GM23338 (cell line): ENCODE data around the gene CPNE4. TPM values are rescaled to one million over a fixed set of nuclear protein-coding genes. Genes with fewer than 3 reads are reported as not detected.
A peak's percentile ranks its signal among the peaks of the same experiment; 100 is the strongest.

ENCODE experiments used
- ATAC-seq: fragments of 200-7000 bp; cut with Tn5 transposase; 3 replicates; pipeline ENCODE4 v1.9.1; 2020
- DNase-seq: peaks from one replicate; pipeline ENCODE4 v3.0.0-alpha.2; 2015; ENCODE audit warnings: low spot score
- H2AFZ ChIP-seq: fragments of 200-600 bp; sonication (generic); 2 replicates; pipeline ENCODE4 v1.8.0; 2016; ENCODE audit warnings: antibody characterized with exemption, mild to moderate bottlenecking, moderate library complexity
- H3F3A ChIP-seq: fragments of 200-600 bp; sonication (generic); replicated peaks from 2 replicates; pipeline ENCODE4 v1.8.0; 2017; ENCODE audit warnings: antibody characterized with exemption, mixed run types, low read depth
- H3K27ac ChIP-seq: fragments of 200-600 bp; sonication (generic); 2 replicates; pipeline ENCODE4 v1.6.1; 2016; ENCODE audit warnings: low read depth
- H3K27me3 ChIP-seq: fragments of 200-600 bp; sonication (generic); 2 replicates; pipeline ENCODE4 v1.8.0; 2016; ENCODE audit warnings: mild to moderate bottlenecking, mixed run types, moderate library complexity; ENCODE audit not compliant: insufficient read depth
- H3K36me3 ChIP-seq: fragments of 200-600 bp; sonication (generic); 2 replicates; pipeline ENCODE4 v1.8.0; 2016; ENCODE audit warnings: mild to moderate bottlenecking; ENCODE audit not compliant: insufficient read depth
- H3K4me1 ChIP-seq: fragments of 200-600 bp; sonication (generic); 2 replicates; pipeline ENCODE4 v1.8.0; 2016; ENCODE audit warnings: mild to moderate bottlenecking, moderate library complexity; ENCODE audit not compliant: insufficient read depth
- H3K4me2 ChIP-seq: fragments of 200-600 bp; sonication (generic); 2 replicates; pipeline ENCODE4 v1.7.1; 2017; ENCODE audit warnings: mixed run types
- H3K4me3 ChIP-seq: fragments of 200-600 bp; sonication (generic); 2 replicates; pipeline ENCODE4 v1.6.1; 2016; ENCODE audit warnings: mixed run types
- H3K79me2 ChIP-seq: fragments of 200-600 bp; sonication (generic); replicated peaks from 2 replicates; pipeline ENCODE4 v1.8.0; 2017; ENCODE audit warnings: mild to moderate bottlenecking; ENCODE audit not compliant: insufficient read depth
- H3K9me2 ChIP-seq: fragments of 200-600 bp; sonication (generic); 2 replicates; pipeline ENCODE4 v1.8.0; 2017; ENCODE audit not compliant: insufficient read depth
- H4K20me1 ChIP-seq: fragments of 200-600 bp; sonication (generic); replicated peaks from 2 replicates; pipeline ENCODE4 v1.8.0; 2017; ENCODE audit warnings: mild to moderate bottlenecking; ENCODE audit not compliant: insufficient read depth
- H3K27ac Mint-ChIP-seq: 2 replicates; pipeline ENCODE4 v1.8.0; 2020; ENCODE audit warnings: inconsistent platforms, mild to moderate bottlenecking, moderate library complexity, mixed read lengths
- H3K27me3 Mint-ChIP-seq: 3 replicates; pipeline ENCODE4 v1.8.0; 2022; ENCODE audit warnings: low read depth, mild to moderate bottlenecking, moderate library complexity, mixed read lengths, inconsistent platforms; ENCODE audit not compliant: insufficient read depth, poor library complexity
- H3K36me3 Mint-ChIP-seq: 3 replicates; pipeline ENCODE4 v1.8.0; 2021; ENCODE audit warnings: low read depth, mild to moderate bottlenecking, inconsistent platforms, moderate library complexity, mixed read lengths
- H3K4me1 Mint-ChIP-seq: 3 replicates; pipeline ENCODE4 v1.8.0; 2020; ENCODE audit warnings: mild to moderate bottlenecking, inconsistent platforms, mixed read lengths
- H3K4me3 Mint-ChIP-seq: 3 replicates; pipeline ENCODE4 v1.8.0; 2021; ENCODE audit warnings: moderate library complexity, mild to moderate bottlenecking, inconsistent platforms, mixed read lengths
- H3K9me3 Mint-ChIP-seq: 3 replicates; pipeline ENCODE4 v1.8.0; 2020; ENCODE audit warnings: moderate library complexity, mild to moderate bottlenecking, inconsistent platforms, mixed read lengths
- EZH2 ChIP-seq: fragments of 200-600 bp; sonication (generic); IDR thresholded peaks from one replicate; pipeline ENCODE4 v1.8.0; 2017; ENCODE audit warnings: antibody characterized with exemption, mild to moderate bottlenecking, low read depth; ENCODE audit not compliant: unreplicated experiment
- JUNB ChIP-seq: IDR thresholded peaks from one replicate; pipeline ENCODE4 v1.6.1; 2016; ENCODE audit warnings: antibody characterized with exemption; ENCODE audit not compliant: unreplicated experiment
- REST ChIP-seq: IDR thresholded peaks from one replicate; pipeline ENCODE4 v1.6.1; 2018; ENCODE audit warnings: antibody characterized with exemption; ENCODE audit not compliant: unreplicated experiment
- ZNF114 ChIP-seq: fragments of 250-450 bp; sonication (Bioruptor Pico); IDR thresholded peaks from 2 replicates; pipeline ENCODE4 v1.5.0; 2020; ENCODE audit warnings: mild to moderate bottlenecking, moderate library complexity
- ZNF331 ChIP-seq: fragments of 250-450 bp; sonication (Bioruptor Pico); IDR thresholded peaks from 2 replicates; pipeline ENCODE4 v1.5.0; 2020; ENCODE audit warnings: low read depth, mild to moderate bottlenecking, moderate library complexity
- ZNF462 ChIP-seq: fragments of 250-450 bp; sonication (Bioruptor Pico); IDR thresholded peaks from 2 replicates; pipeline ENCODE4 v1.5.0; 2020; ENCODE audit warnings: mild to moderate bottlenecking, moderate library complexity
- polyA plus RNA-seq: library from polyadenylated mRNA; unstranded; fragments of >200 nt; fragmentation: Nextera tagmentation; extraction: Ambion mirVana; gene quantifications from 2 replicates; pipeline ENCODE4 v1.2.1, GENCODE V29; 2016
- total RNA-seq: library from RNA; depleted of rRNA; stranded (reverse); fragments of >200 nt; shearing (Covaris generic); gene quantifications from 2 replicates; pipeline ENCODE4 v1.2.3, GENCODE V29; 2014

The CPNE4 gene
- total and polyA plus RNA-seq, 2 experiments from 2014 or later: 2.0 to 6.5 TPM

GRCh38 chr3:131543714-131544113 lies 491.1 kb downstream of the CPNE4 start:
- Histone ChIP-seq H4K20me1 (no peaks in the 10 kb centered on the region), H3K36me3 (no peaks in the 10 kb centered on the region; the same call in 1 of the 2 replicates), H3K4me1 (no peaks in the 10 kb centered on the region), H3K79me2 (no peaks in the 10 kb centered on the region), H3K9me2 (peaks cover 6% of the 10 kb centered on the region; the same call in 1 of the 2 replicates), H3K27ac (no peak overlapping the region), H3K27me3 (no peaks in the 10 kb centered on the region), H3F3A (no peaks in the 10 kb centered on the region), H2AFZ (0 out of 2 replicates have a peak overlapping the region, but pooled peaks have one; percentile 40), H3K4me3 (no peak overlapping the region), H3K4me2 (no peak overlapping the region)
- H3K27me3 Mint-ChIP-seq: no peaks in the 10 kb centered on the region
- no peak for DNase-seq
- no peaks in the 10 kb centered on the region for H3K4me1 Mint-ChIP-seq
- ATAC-seq: no peak
- H3K4me3 Mint-ChIP-seq: no peak overlapping the region
- TF ChIP-seq ZNF331 (CRISPR knock-in tag) (no peak), ZNF114 (CRISPR knock-in tag) (no peak), ZNF462 (no peak), JUNB (no peak), REST (no peak), EZH2 (no peak)
- H3K9me3 Mint-ChIP-seq: no peaks in the 10 kb centered on the region
- no peak overlapping the region for H3K27ac Mint-ChIP-seq
- no peaks in the 10 kb centered on the region for H3K36me3 Mint-ChIP-seq
